Fibroblast of peridontal ligament (primary cell): Measurements from ENCODE around the gene GJE1.
A peak's percentile ranks its signal among the peaks of the same experiment; 100 is the strongest.
"Not testable (repeated sequence)": the region's sequence is repeated elsewhere in the genome, so short reads cannot be mapped to it uniquely, and the experiment has no call there.

Source experiments
- DNase-seq: peaks from one replicate; pipeline ENCODE4 v3.0.0-alpha.2; 2010; ENCODE audit errors: extremely low read depth

The GJE1 gene

GRCh38 chr6:142132625-142133024, at the start of gene GJE1:
Gene GJE1, plus strand, starts transcription at chr6:142132925. Its CDS starts 234 bp downstream, at chr6:142133159.
- no peak for DNase-seq

- no peak for DNase-seq
Measured at GRCh38 chr6:142087950-142088857, 44.5 kb upstream of the GJE1 start.

- DNase-seq = peak; percentile 8
Measured at GRCh38 chr6:142088858-142089216, 43.9 kb upstream of the GJE1 start.

- not testable (repeated sequence) for DNase-seq
Measured at GRCh38 chr6:142104820-142105219, 27.9 kb upstream of the GJE1 start.

GRCh38 chr6:142110820-142111219, 21.9 kb upstream of the GJE1 start:
- not testable (repeated sequence) for DNase-seq

- peak; percentile 88 for DNase-seq
Measured at GRCh38 chr6:142112451-142113061, 20.2 kb upstream of the GJE1 start.

- no peak for DNase-seq
Measured at GRCh38 chr6:142117366-142117765, 15.4 kb upstream of the GJE1 start.

- DNase-seq = no peak
Measured at GRCh38 chr6:142118328-142118727, 14.4 kb upstream of the GJE1 start.

- DNase-seq = no peak
Measured at GRCh38 chr6:142118925-142119324, 13.8 kb upstream of the GJE1 start.

- DNase-seq = no peak
Measured at GRCh38 chr6:142121342-142121741, 11.4 kb upstream of the GJE1 start.

GRCh38 chr6:142130814-142131213, 1.9 kb upstream of the GJE1 start:
- no peak for DNase-seq

- no peak for DNase-seq
Measured at GRCh38 chr6:142138876-142139275, 6.2 kb downstream of the GJE1 start.

- not testable (repeated sequence) for DNase-seq
Measured at GRCh38 chr6:142141531-142141930, 8.8 kb downstream of the GJE1 start.

- DNase-seq = peak; percentile 99
Measured at GRCh38 chr6:142146828-142147662, 14.3 kb downstream of the GJE1 start, which contains the start of the genes NMBR and VTA1. Gene NMBR, minus strand, starts transcription at chr6:142147122. Its CDS starts 58,464 bp downstream, at chr6:142088658. Gene VTA1, plus strand, starts transcription at chr6:142147263. Its CDS starts 25 bp downstream, at chr6:142147288.

- DNase-seq = peak; percentile 73
Measured at GRCh38 chr6:142152746-142153145, 20.0 kb downstream of the GJE1 start.

- DNase-seq = no peak
Measured at GRCh38 chr6:142153196-142153595, 20.5 kb downstream of the GJE1 start.

- DNase-seq = no peak
Measured at GRCh38 chr6:142154336-142154735, 21.6 kb downstream of the GJE1 start.

GRCh38 chr6:142155091-142155490, 22.4 kb downstream of the GJE1 start:
- no peak for DNase-seq

- DNase-seq = peak; percentile 55
Measured at GRCh38 chr6:142155895-142156757, 23.4 kb downstream of the GJE1 start.

- not testable (repeated sequence) for DNase-seq
Measured at GRCh38 chr6:142156758-142157068, 24.0 kb downstream of the GJE1 start.

- DNase-seq = no peak
Measured at GRCh38 chr6:142162780-142163179, 30.1 kb downstream of the GJE1 start.
